SK-MEL-5 (cell line): ENCODE measurements around the gene VWA5A. TPM values are rescaled to one million over a fixed set of nuclear protein-coding genes. Genes with fewer than 3 reads are reported as not detected.
"Not testable (repeated sequence)": the region's sequence is repeated elsewhere in the genome, so short reads cannot be mapped to it uniquely, and the experiment has no call there.

Experiments used
- DNase-seq: peaks from one replicate; pipeline ENCODE4 v3.0.0-alpha.2; 2016; ENCODE audit warnings: low read depth, low spot score
- in situ Hi-C: cut with HindIII; loops from 2 replicates; pipeline ENCODE4 v1.10.0; 2016; ENCODE audit warnings: low sequenced_read_pairs, high pct_unique_total_duplicates, low pct_unique_long_range_greater_than_20kb
- total RNA-seq: library from RNA; depleted of rRNA; stranded (reverse); fragments of >200 nt; shearing (Covaris generic); gene quantifications from 2 replicates; pipeline ENCODE4 v1.2.3, GENCODE V29; 2014

VWA5A gene
- total RNA-seq, 1 experiment from 2014 or later, result 5.2 TPM

DNA sequence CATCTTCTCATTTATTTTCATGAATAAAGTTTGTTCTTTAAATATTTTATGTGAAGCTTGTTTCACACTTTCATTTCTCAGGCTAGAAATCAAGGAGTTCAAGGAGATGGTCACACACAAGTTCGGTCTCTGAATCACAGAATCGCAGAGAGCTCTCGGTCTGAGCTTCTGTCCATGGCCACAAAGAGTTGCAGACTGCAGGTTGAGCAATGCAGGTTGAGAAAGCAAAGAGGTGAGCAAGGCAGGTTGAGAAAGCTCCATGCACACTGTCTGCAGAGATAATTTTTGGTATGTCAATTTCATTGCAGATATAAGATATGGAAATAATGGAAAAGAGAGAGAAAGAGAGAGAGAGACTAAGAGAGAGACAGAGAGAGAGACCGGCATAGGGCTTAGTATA is 32.9 kb upstream of the VWA5A start:
- in situ Hi-C loops, result no loop called here
- DNase-seq, result no peak

DNA sequence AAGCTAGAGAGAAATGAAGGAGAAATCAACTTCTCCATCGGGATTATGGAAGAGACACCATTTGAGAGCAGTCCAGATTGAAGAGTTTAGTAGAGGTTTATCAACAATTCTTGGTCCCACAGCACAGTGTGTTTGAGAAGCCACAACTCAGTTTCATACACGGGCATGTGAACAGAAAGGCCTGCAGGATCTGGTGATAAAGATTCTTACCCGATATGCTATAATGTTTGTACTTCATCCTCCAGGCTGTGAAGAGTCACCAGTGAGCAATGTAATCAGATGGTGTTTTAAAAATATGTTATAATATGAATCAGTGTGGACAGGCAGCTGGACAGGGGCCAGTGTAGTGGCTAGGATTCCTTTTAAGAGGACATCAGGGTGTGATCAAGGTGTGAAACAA is 29.7 kb upstream of the VWA5A start:
- in situ Hi-C loops, result no loop called here
- no peak for DNase-seq

- DNase-seq, result no peak
- in situ Hi-C loops, result no loop called here
These were observed 29.0 kb upstream of the VWA5A start for GRCh38 chr11:124085997-124086846.

DNA sequence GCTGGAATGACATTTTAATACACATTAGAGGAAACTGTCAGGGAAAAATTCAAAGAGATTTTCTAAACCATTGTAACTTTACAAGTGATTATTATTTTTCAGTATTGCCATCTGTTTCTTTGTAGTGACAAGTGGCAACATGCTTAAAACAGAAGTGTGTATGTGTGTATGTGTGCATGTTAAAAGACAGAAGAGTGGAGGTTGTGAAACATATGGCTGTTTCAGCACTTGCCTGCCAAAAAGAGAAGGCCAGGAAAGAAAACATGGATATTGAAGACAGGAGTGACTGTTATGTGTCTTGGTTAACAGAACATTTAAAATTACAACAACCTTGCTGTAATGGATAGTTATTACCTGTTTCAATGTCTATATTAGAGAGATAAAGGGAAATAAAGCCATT is 24.3 kb upstream of the VWA5A start:
- in situ Hi-C loops, result no loop called here

GRCh38 chr11:124093330-124093729 is 21.9 kb upstream of the VWA5A start:
- DNase-seq, result no peak
- in situ Hi-C loops, result no loop called here

More for the DNA sequence above, 24.3 kb upstream of the VWA5A start:
- no peak for DNase-seq

DNA sequence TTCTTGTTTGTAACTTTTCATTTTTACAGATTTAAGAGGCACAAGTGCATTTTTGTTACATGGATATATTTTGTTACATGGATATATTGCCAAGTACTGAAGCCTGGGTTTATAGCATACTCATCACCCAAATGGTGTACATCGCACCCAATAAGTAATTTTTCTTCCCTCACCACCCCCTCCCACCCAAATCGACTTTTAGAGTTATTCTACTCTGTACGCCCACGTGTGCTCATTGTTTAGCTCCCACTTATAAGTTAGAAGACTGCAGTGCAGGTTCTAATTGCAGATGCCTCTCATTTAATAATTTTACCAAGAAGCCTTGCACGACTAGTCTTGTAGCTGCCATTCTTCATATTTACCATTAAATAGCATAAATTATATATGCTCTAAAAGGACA is 20.5 kb upstream of the VWA5A start:
- in situ Hi-C loops, result no loop called here
- DNase-seq, result no peak

GRCh38 chr11:124096364-124096763 is 18.9 kb upstream of the VWA5A start:
- in situ Hi-C loops, result no loop called here

DNA sequence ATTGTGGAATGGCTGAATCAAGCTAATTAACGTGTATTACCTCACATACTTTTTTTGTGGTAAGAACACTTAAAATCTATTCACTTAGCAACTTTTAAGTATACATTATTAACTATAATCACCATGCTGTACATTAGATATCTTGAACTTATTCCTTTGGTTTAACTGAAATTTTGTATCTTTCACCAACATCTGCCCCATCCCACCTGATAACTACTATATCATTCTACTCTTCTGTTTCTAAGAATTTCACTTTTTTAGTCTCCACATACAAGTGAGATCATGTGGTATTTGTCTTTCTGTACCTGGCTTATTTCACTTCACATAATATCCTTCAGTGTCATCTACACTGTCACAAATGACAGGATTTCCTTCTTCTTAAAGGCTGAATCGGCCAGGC is 17.1 kb upstream of the VWA5A start:
- no peak for DNase-seq
- in situ Hi-C loops, result no loop called here

More at GRCh38 chr11:124096364-124096763, 18.9 kb upstream of the VWA5A start:
- DNase-seq, result no peak

- no peak for DNase-seq
- in situ Hi-C loops, result no loop called here
These were observed 13.5 kb upstream of the VWA5A start for GRCh38 chr11:124101737-124102136.

DNA sequence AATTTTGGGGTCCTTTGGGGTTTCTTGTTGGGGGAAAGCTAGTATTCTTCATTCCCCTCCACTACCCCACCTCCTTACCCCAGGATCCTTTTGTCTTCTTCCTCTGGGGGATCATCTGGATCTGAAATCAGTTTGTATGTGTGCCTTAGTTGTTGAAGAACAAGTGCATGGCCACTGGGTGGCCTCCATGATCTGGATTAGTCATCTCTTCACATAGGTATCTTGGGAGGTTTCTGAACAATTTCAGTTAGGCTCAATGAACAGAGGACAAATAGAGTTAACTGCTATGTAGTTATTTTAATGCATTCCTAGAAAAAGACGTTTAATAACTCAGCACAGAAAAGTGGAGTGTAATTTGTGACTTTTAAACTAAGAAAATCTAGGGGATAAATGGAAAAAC is 7.1 kb upstream of the VWA5A start:
- in situ Hi-C loops, result no loop called here
- DNase-seq, result peak; percentile 56

DNA sequence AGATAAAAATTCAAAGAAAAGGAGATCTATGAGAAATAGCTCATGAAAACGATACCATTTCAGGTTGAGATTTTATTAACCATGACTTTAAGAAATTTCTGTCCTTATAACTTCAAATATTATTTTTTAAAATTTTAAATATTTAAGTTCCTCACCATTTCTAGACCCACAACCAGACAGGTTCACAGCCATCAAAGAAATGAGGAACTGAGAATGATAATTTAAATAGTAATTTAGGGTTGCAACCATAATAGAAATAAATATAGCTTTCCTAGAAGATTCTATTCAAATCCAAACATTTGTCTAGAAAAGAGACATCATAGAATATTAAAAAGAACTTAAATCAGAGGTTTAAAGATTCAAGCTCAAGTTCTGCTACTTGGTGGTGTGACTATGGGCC is 5.9 kb upstream of the VWA5A start:
- in situ Hi-C loops, result no loop called here

DNA sequence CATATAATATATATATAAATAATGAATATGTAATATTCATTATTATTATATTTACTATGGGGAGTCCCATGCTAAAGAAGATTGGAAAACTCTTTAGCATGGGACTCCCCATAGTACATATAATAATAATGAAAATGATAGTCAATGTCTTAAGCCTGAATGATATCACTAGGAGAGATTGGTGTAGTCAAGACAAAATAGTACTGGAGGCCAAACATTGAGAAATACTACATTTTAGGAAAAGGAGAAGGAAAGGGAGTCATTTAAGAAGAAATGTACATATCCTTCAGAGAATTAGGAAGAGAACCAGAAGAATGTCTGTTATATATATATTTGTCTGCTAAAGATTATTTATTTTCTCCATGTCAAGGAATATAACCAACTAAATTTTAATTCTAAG is 5.0 kb upstream of the VWA5A start:
- DNase-seq, result no peak
- in situ Hi-C loops, result no loop called here

More for the DNA sequence above, 5.9 kb upstream of the VWA5A start:
- no peak for DNase-seq

- in situ Hi-C loops, result no loop called here
These were observed 1.4 kb upstream of the VWA5A start for GRCh38 chr11:124113890-124114289.

GRCh38 chr11:124115782-124116616 is 749 bp downstream of the VWA5A start:
- no peak for DNase-seq
- in situ Hi-C loops, result no loop called here

More at GRCh38 chr11:124113890-124114289, 1.4 kb upstream of the VWA5A start:
- DNase-seq, result no peak

- in situ Hi-C loops, result no loop called here
- no peak for DNase-seq
These were observed 3.9 kb downstream of the VWA5A start for GRCh38 chr11:124119103-124119502.

DNA sequence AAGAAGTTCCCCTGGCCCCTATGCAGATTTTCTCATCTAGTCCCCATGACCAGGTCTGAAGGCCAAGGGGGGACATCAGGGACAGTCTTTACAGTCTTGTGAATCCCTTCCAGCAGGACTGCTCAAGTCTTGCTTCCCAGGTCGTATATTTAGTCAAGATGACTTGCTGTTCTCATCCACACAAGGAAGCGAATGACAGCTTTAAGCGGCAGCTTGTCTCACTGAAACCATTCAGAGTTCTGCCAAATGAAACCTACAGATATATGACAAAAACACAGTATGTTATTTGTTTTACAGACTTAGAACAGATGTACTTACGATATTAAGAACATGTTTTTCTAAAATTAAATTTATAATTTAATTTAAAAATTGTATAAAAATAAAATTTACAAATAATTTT is 5.6 kb downstream of the VWA5A start:
- in situ Hi-C loops, result no loop called here
- DNase-seq, result no peak

DNA sequence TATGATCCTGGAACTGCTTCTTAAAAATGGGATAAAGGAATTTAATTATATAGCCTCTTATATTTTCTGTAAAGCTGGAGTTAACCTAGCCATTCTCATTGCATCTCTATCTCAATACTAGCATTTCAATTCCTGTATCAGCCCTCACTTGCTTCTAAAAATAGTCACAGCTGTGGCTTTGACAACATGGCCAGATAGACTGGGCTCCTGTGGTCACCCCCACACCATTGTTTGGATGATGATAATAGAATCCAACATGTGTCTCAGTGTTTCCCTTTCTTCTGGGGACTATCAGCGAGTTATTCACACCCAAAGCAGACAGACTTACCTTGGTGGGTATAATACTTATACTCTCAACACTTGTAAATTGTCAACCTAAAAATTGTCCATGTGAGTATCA is 6.9 kb downstream of the VWA5A start:
- in situ Hi-C loops, result no loop called here

GRCh38 chr11:124123622-124124021 is 8.4 kb downstream of the VWA5A start:
- no peak for DNase-seq
- in situ Hi-C loops, result no loop called here

More for the DNA sequence above, 6.9 kb downstream of the VWA5A start:
- DNase-seq, result no peak

GRCh38 chr11:124127134-124127533 is 11.9 kb downstream of the VWA5A start:
- in situ Hi-C loops, DNase-seq: not testable (repeated sequence)
